Prostate gland (tissue), 2 donors: ENCODE data around the gene VPS26C. TPM values are rescaled to one million over a fixed set of nuclear protein-coding genes. Genes with fewer than 3 reads are reported as not detected.
A peak's percentile ranks its signal among the peaks of the same experiment; 100 is the strongest.

Experiments
- DNase-seq: peaks from one replicate; pipeline ENCODE4 v3.0.0-alpha.2; 2019; ENCODE audit warnings: low spot score
- H3K27ac ChIP-seq, 2 donors: fragments of 200-600 bp; sonication (generic); 2 replicates each; pipeline ENCODE4 v1.5.1; 2017 to 2019
- H3K27me3 ChIP-seq: fragments of 200-600 bp; sonication (generic); replicated peaks from 2 replicates; pipeline ENCODE4 v1.5.1; 2019; ENCODE audit not compliant: insufficient read depth
- H3K36me3 ChIP-seq, 2 donors: fragments of 200-600 bp; sonication (generic); 1 replicate in 1 of 2; 2 replicates in 1 of 2; pipeline versions ENCODE4 v1.5.1 to v1.8.1; 2017 to 2019
- H3K4me1 ChIP-seq: fragments of 200-600 bp; sonication (generic); replicated peaks from 2 replicates; pipeline ENCODE4 v1.5.1; 2019
- H3K4me3 ChIP-seq, 2 donors: fragments of 200-600 bp; sonication (generic); 2 replicates each; pipeline ENCODE4 v1.5.1; 2017 to 2019
- H3K9me3 ChIP-seq: fragments of 200-600 bp; sonication (generic); 2 replicates; pipeline ENCODE4 v1.5.1; 2017
- POLR2A ChIP-seq: fragments of 450-650 bp; IDR thresholded peaks from one replicate; pipeline ENCODE4 v1.6.1; 2016; ENCODE audit warnings: antibody characterized with exemption, mild to moderate bottlenecking
- POLR2AphosphoS5 ChIP-seq: sonication (generic); formaldehyde crosslinking; IDR thresholded peaks from one replicate; pipeline ENCODE4 v1.6.1; 2017; ENCODE audit warnings: antibody characterized with exemption
- WGBS: methylation state at CpG from one replicate; pipeline ENCODE4 v1.1.5; 2018; 5-methylcytosine and 5-hydroxymethylcytosine counted together
- intact Hi-C: fragments of 100-400 bp; cut with DNase I; formaldehyde crosslinking; loops from one replicate; pipeline ENCODE4 v1.14.2; 2022
- total RNA-seq, 2 donors: library from RNA; depleted of rRNA; stranded (reverse); fragments of >200 nt; gene quantifications; one replicate each; pipeline ENCODE4 v1.1.0, GENCODE V29; 2016
- TF ChIP-seq, protein P1 (sequence below), 4 experiments: fragments of 200-600 bp in 2 of 4; fragments of 450-650 bp in 2 of 4; sonication (generic) in 2 of 4; IDR thresholded peaks; 1 replicate in 3 of 4; 2 replicates in 1 of 4; pipeline ENCODE4 v1.5.1; 2016 to 2019; ENCODE audit warnings: antibody characterized with exemption in 4 of 4, mild to moderate bottlenecking in 2 of 4, moderate library complexity in 2 of 4

Gene VPS26C
- total RNA-seq, 2 donors from 2014 or later, result 36.8 to 46.1 TPM

DNA sequence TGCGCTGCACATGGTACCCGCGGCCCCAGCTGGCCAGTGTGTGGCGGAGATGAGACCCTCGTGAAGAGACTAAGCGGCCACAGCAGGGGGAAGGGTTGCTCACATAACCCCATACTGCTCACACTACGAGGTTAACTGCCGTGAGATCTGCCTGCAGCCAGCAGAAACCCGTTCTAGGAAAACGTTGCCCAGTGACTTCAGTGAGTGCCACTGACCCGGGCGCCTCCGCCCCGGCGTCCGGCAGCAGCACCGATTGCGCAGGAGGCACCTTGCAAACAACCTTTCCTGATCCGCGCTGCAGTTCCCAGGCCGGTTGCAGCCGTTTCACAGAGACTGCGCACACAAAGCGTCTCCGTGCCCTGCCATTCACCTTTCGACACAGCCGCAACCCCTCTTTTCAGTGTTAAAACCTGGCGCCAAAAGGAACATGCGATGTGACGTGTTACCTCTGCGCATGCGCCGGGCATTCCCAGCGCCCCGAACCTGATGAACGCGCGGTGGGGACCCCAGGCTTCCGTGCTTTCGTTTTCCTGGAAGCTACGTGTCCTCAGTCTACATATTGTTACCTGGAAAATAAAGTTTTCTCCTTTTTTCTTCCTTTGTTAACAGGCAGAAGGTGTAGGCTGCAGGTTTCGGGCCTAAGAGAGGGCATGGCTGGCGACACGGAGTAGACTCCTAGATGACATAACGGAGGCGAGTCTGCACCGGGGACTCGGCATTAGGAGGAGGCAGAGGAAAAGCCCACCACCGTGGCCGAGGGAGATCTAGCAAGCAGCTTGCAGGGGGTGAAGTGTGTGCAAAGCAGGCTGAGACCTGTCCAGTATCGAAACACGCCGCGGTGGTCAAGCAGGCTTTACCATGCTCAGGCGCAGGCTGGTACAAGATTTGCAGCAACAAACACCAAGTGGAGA, 8.9 kb downstream of the VPS26C start:
- Histone ChIP-seq H3K4me1 (no peaks in the 10 kb centered on the region), H3K9me3 (no peaks in the 10 kb centered on the region), H3K27ac (peak overlapping the region; percentile 72 to 75), H3K36me3 (no peaks in the 10 kb centered on the region), H3K4me3 (peak overlapping the region; percentile 31 to 51), H3K27me3 (no peaks in the 10 kb centered on the region)
- WGBS, result 4% methylated on average over 55 of the region's 55 CpGs
- TF ChIP-seq, protein P1, sequence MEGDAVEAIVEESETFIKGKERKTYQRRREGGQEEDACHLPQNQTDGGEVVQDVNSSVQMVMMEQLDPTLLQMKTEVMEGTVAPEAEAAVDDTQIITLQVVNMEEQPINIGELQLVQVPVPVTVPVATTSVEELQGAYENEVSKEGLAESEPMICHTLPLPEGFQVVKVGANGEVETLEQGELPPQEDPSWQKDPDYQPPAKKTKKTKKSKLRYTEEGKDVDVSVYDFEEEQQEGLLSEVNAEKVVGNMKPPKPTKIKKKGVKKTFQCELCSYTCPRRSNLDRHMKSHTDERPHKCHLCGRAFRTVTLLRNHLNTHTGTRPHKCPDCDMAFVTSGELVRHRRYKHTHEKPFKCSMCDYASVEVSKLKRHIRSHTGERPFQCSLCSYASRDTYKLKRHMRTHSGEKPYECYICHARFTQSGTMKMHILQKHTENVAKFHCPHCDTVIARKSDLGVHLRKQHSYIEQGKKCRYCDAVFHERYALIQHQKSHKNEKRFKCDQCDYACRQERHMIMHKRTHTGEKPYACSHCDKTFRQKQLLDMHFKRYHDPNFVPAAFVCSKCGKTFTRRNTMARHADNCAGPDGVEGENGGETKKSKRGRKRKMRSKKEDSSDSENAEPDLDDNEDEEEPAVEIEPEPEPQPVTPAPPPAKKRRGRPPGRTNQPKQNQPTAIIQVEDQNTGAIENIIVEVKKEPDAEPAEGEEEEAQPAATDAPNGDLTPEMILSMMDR (IDR thresholded peaks at IDR 0.05), result no peak
- peak; percentile 69 for TF ChIP-seq POLR2AphosphoS5
- peak; percentile 50 for DNase-seq
- intact Hi-C loops, result no loop called here

DNA sequence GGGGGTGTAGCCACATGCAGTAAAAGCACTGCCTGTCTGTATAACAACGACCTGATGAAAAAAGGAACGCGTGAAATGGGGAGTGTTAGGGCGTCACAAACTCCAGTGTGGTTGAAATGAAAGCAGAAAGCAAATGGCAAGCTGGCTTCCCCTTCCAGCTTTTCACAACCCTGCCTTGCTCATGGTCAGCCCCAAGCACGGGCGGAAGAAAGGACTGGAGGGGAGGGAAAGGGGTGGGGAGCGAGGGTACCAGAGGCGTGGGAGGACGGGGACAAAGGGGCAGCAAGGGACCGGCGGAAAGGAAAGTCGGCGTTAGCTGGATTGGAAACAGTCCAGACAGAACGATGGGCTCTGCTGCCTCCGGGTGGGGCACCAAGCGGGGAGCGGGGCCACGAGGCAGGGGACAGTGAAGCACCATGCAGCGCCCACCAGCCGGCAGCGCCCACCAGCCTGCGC, 9.6 kb downstream of the VPS26C start:
- under 1% methylated on average over 21 of the region's 22 CpGs for WGBS
- no peaks in the 10 kb centered on the region for H3K4me1 ChIP-seq
- intact Hi-C loops, result no loop called here
- no peaks in the 10 kb centered on the region for H3K27me3 ChIP-seq
- no peaks in the 10 kb centered on the region for H3K36me3 ChIP-seq
- DNase-seq, result peak; percentile 6
- H3K9me3 ChIP-seq, result no peaks in the 10 kb centered on the region
- peak overlapping the region; percentile 72 to 75 for H3K27ac ChIP-seq
- peak overlapping the region; percentile 31 to 51 for H3K4me3 ChIP-seq
- TF ChIP-seq, protein P1 (IDR thresholded peaks at IDR 0.05), result no peak
- TF ChIP-seq POLR2A, result no peak

DNA sequence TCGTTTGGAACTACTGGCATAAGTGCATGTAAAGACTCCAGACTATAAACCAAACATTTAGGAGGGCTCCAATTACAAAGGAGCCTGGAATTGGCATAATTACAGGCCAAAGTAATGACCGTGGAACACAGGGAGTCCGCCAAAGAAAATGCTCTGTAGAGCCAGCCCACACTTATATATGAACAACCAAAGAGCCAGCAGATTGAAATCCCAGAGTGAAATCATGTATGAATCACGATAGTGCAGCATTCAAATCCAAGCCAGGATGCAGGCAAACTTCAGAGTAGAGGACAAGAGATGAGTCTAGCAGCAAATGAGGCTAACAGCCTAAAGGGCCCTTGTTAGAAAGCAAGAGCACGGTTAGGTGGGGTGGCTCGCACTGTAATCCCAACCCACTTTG, 13.1 kb downstream of the VPS26C start:
- no peak overlapping the region for H3K27ac ChIP-seq
- H3K27me3 ChIP-seq, result no peaks in the 10 kb centered on the region
- WGBS, result 37% methylated on average over 6 of the region's 6 CpGs
- H3K36me3 ChIP-seq, result no peaks in the 10 kb centered on the region
- no peak for DNase-seq
- H3K4me3 ChIP-seq, result no peak overlapping the region
- H3K4me1 ChIP-seq, result no peaks in the 10 kb centered on the region
- no peaks in the 10 kb centered on the region for H3K9me3 ChIP-seq
- TF ChIP-seq POLR2AphosphoS5, result peak; percentile 32
- TF ChIP-seq, protein P1 (IDR thresholded peaks at IDR 0.05), result no peak
- intact Hi-C loops, result no loop called here

- intact Hi-C loops, result no loop called here
- TF ChIP-seq POLR2A, result no peak
- TF ChIP-seq, protein P1 (IDR thresholded peaks at IDR 0.05), result no peak
- no peak for TF ChIP-seq POLR2AphosphoS5
Measured at GRCh38 chr21:37251294-37251634, 15.9 kb downstream of the VPS26C start.

More at GRCh38 chr21:37251294-37251634, 15.9 kb downstream of the VPS26C start:
- Histone ChIP-seq H3K4me3 (no peak overlapping the region), H3K27me3 (no peaks in the 10 kb centered on the region), H3K27ac (no peak overlapping the region), H3K36me3 (no peaks in the 10 kb centered on the region), H3K9me3 (no peaks in the 10 kb centered on the region), H3K4me1 (no peaks in the 10 kb centered on the region)
- DNase-seq, result no peak
- WGBS, result 91% methylated on average over 2 of the region's 2 CpGs
